GM18505 (cell line): Measurements from ENCODE around the gene LARP1.
A peak's percentile ranks its signal among the peaks of the same experiment; 100 is the strongest.

Experiments
- ATAC-seq: cut with Tn5 transposase; IDR thresholded peaks from one replicate; pipeline ENCODE4 v1.9.1; 2021; ENCODE audit not compliant: unreplicated experiment
- POLR2A ChIP-seq: IDR thresholded peaks from 4 replicates; pipeline ENCODE4 v1.6.1; 2011; ENCODE audit warnings: borderline replicate concordance; ENCODE audit not compliant: insufficient read depth, insufficient read length; ENCODE audit errors: extremely low read depth

LARP1 gene

GRCh38 chr5:154755361-154756008 lies at the start of gene LARP1:
Gene LARP1, plus strand, starts transcription at chr5:154755377. Its CDS starts 381 bp downstream, at chr5:154755758.
- peak; percentile 9 for ATAC-seq

GRCh38 chr5:154706416-154706815 lies 48.8 kb upstream of the LARP1 start:
- TF ChIP-seq POLR2A: no peak
- no peak for ATAC-seq

More at GRCh38 chr5:154755361-154756008, at the start of gene LARP1:
- no peak for TF ChIP-seq POLR2A

- no peak for TF ChIP-seq POLR2A
- no peak for ATAC-seq
These were observed 47.5 kb upstream of the LARP1 start for GRCh38 chr5:154707641-154708040.

GRCh38 chr5:154708207-154708606 lies 47.0 kb upstream of the LARP1 start:
- no peak for TF ChIP-seq POLR2A
- no peak for ATAC-seq

- no peak for ATAC-seq
- TF ChIP-seq POLR2A: no peak
These were observed 46.3 kb upstream of the LARP1 start for GRCh38 chr5:154708846-154709245.

GRCh38 chr5:154709368-154710305 lies 45.5 kb upstream of the LARP1 start:
- no peak for ATAC-seq
- no peak for TF ChIP-seq POLR2A

- no peak for TF ChIP-seq POLR2A
- no peak for ATAC-seq
These were observed 42.4 kb upstream of the LARP1 start for GRCh38 chr5:154712518-154713437.

GRCh38 chr5:154713615-154714125 lies 41.5 kb upstream of the LARP1 start:
- no peak for TF ChIP-seq POLR2A
- ATAC-seq: no peak

GRCh38 chr5:154714266-154714986 lies 40.8 kb upstream of the LARP1 start:
- peak; percentile 89 for ATAC-seq
- no peak for TF ChIP-seq POLR2A

GRCh38 chr5:154721481-154722058 lies 33.6 kb upstream of the LARP1 start:
- no peak for TF ChIP-seq POLR2A
- no peak for ATAC-seq

GRCh38 chr5:154722097-154722496 lies 33.1 kb upstream of the LARP1 start:
- no peak for TF ChIP-seq POLR2A
- ATAC-seq: no peak

GRCh38 chr5:154722936-154723335 lies 32.2 kb upstream of the LARP1 start:
- no peak for ATAC-seq
- no peak for TF ChIP-seq POLR2A
